Ovary (tissue), 3 donors: ENCODE results near the gene EYS.

Experiments used
- CTCF ChIP-seq, 3 donors: fragments of 450-650 bp in 2 of 3; fragments of 200-600 bp in 1 of 3; IDR thresholded peaks; one replicate each; pipeline versions ENCODE4 v1.5.1 to v1.8.0; 2016 to 2022; ENCODE audit warnings: antibody characterized with exemption in 3 of 3, mild to moderate bottlenecking in 1 of 3
- EP300 ChIP-seq: sonication (generic); formaldehyde crosslinking; IDR thresholded peaks from one replicate; pipeline ENCODE4 v1.6.1; 2017; ENCODE audit warnings: antibody characterized with exemption
- POLR2A ChIP-seq: fragments of 450-650 bp; IDR thresholded peaks from one replicate; pipeline ENCODE4 v1.6.1; 2017; ENCODE audit warnings: antibody characterized with exemption, mild to moderate bottlenecking, moderate library complexity
- donor health status: DM: no; HTN: no; CAD: no.

DNA sequence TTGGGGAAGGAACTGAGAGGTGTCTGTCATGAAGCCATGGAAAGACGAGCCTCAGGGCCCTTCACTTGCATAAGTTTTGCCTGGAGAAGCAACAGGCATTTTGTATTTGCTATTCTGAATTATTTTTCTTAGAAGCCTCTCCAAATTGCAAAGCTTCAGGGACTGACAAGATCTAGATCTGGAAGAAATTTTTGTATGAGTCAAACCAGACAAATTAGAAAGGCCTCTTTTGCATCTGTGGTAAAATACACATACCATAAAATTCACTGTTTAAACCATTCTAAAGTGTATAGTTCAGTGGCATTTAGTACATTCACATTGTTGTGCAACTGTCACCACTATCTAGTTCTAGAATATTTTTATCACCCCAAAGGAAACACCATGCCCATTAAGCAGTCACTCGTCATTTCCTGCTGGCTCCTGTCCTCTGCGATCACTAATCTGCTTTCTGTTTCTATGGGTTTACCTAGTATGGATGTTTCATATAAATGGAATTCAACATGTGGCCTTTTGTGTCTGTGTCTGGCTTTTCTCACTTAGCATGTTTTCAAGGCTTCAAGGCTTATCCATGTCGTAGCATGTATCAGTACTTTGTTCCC is 1802.3 kb downstream of the EYS start:
- no peak for TF ChIP-seq POLR2A
- TF ChIP-seq CTCF (IDR thresholded peaks at IDR 0.05) = no peak
- TF ChIP-seq EP300 = no peak
